Kidney (tissue), 14 donors: ENCODE results near the gene SURF2. TPM values are rescaled to one million over a fixed set of nuclear protein-coding genes. Genes with fewer than 3 reads are reported as not detected.
A peak's percentile ranks its signal among the peaks of the same experiment; 100 is the strongest.
"Not testable (repeated sequence)": the region's sequence is repeated elsewhere in the genome, so short reads cannot be mapped to it uniquely, and the experiment has no call there.

Source experiments
- DNase-seq, 5 donors: peaks; one replicate each; pipeline ENCODE4 v3.0.0-alpha.2; 2013 to 2020
- FAIRE-seq: peaks from 2 replicates; lab custom pipeline; 2012; peaks lifted over from hg19 to GRCh38; lab: Jason Lieb, UNC
- H3K27ac ChIP-seq, 2 donors: one replicate each; pipeline ENCODE4 v1.7.0; 2013; ENCODE audit warnings: low read depth in 2 of 2, low read length in 2 of 2, inconsistent platforms in 1 of 2
- H3K27me3 ChIP-seq: one replicate; pipeline ENCODE4 v1.7.1; 2013; ENCODE audit warnings: low read length, inconsistent platforms; ENCODE audit not compliant: control insufficient read depth, insufficient read depth
- H3K36me3 ChIP-seq, 3 donors: one replicate each; pipeline versions ENCODE4 v1.7.0 to v1.7.1; 2013; ENCODE audit warnings: low read length in 3 of 3, control low read depth in 1 of 3, inconsistent platforms in 1 of 3; ENCODE audit not compliant: insufficient read depth in 3 of 3, control insufficient read depth in 2 of 3
- H3K4me1 ChIP-seq, 3 donors: one replicate each; pipeline versions ENCODE4 v1.7.0 to v1.7.1; 2013; ENCODE audit warnings: low read length in 3 of 3, inconsistent platforms in 1 of 3, low read depth in 1 of 3; ENCODE audit not compliant: control insufficient read depth in 2 of 3, insufficient read depth in 2 of 3
- H3K4me3 ChIP-seq, 3 donors: one replicate each; pipeline versions ENCODE4 v1.7.0 to v1.8.1; 2013; ENCODE audit warnings: low read length in 3 of 3, control low read depth in 1 of 3, inconsistent platforms in 1 of 3
- H3K9ac ChIP-seq, 3 donors: one replicate each; pipeline versions ENCODE4 v1.7.0 to v1.7.1; 2013; ENCODE audit warnings: low read length in 3 of 3, control low read depth in 1 of 3, inconsistent platforms in 1 of 3
- H3K9me3 ChIP-seq, 3 donors: one replicate each; pipeline versions ENCODE4 v1.7.0 to v1.7.1; 2013; ENCODE audit warnings: low read length in 3 of 3, control low read depth in 1 of 3, inconsistent platforms in 1 of 3; ENCODE audit not compliant: control insufficient read depth in 2 of 3, insufficient read depth in 1 of 3
- CTCF ChIP-seq: IDR thresholded peaks from 3 replicates; pipeline ENCODE4 v1.5.1; 2012; ENCODE audit warnings: mild to moderate bottlenecking, moderate library complexity, borderline replicate concordance; ENCODE audit not compliant: insufficient read depth; ENCODE audit errors: extremely low read depth
- intact Hi-C: fragments of 100-400 bp; cut with DNase I; formaldehyde crosslinking; loops from one replicate; pipeline ENCODE4 v1.11.1; 2022
- polyA plus RNA-seq: library from polyadenylated mRNA; stranded (reverse); fragments of 350-450 nt; fragmentation: Illumina TruSeq; extraction: RNeasy Lipid Tissue Mini Kit (QIAGEN cat#74804); gene quantifications from one replicate; pipeline ENCODE4 v1.2.3, GENCODE V29; 2014; ENCODE audit warnings: low read depth, low replicate concordance; ENCODE audit not compliant: insufficient read depth
- total RNA-seq: library from RNA; stranded (reverse); fragmentation: NEBNext Ultra II Directional; extraction: Animal tissue kit (Norgen Biotek cat#: 25700); gene quantifications from one replicate; pipeline ENCODE4 v1.2.1, GENCODE V29; 2021
- donor health status: control.
- donor health status: control.
- donor health status: control.
- donor health status: control.
- donor health status: control.
- donor health status: DM: yes; HTN: yes; CAD: no.
- donor health status: Normal renal cell carcinoma (clear cell type).

The SURF2 gene
- total and polyA plus RNA-seq, 2 donors from 2014 or later = 23.5 to 61.2 TPM

- intact Hi-C loops = loop anchor here (10.0 kb wide), 1 partner anchor 149 kb away; no protein-coding TSS in a partner anchor
- no peaks in the 10 kb centered on the region for H3K27me3 ChIP-seq
- H3K36me3 ChIP-seq = peaks cover 0 to 27% (median 20%) of the 10 kb centered on the region in 3 donors
- H3K27ac ChIP-seq = no peak overlapping the region
- H3K4me3 ChIP-seq = no peak overlapping the region
- TF ChIP-seq CTCF = no peak
- H3K9ac ChIP-seq = no peak overlapping the region
- no peaks in the 10 kb centered on the region for H3K9me3 ChIP-seq
- DNase-seq (peak in 1 of 5 donors; percentile 63), FAIRE-seq (no peak)
- H3K4me1 ChIP-seq = peaks cover 0 to 19% (median under 1%) of the 10 kb centered on the region in 3 donors
Measured at GRCh38 chr9:133333566-133333965, 22.8 kb upstream of the SURF2 start.

- peaks cover 0 to 27% (median 20%) of the 10 kb centered on the region in 3 donors for H3K36me3 ChIP-seq
- DNase-seq (peak in 2 of 5 donors; percentile 21 to 28), FAIRE-seq (no peak)
- H3K27me3 ChIP-seq = no peaks in the 10 kb centered on the region
- intact Hi-C loops = loop anchor here (10.0 kb wide), 1 partner anchor 149 kb away; no protein-coding TSS in a partner anchor
- H3K27ac ChIP-seq = no peak overlapping the region
- peak overlapping the region in 2 of 3 donors; percentile 3 to 88 for H3K4me3 ChIP-seq
- no peaks in the 10 kb centered on the region for H3K9me3 ChIP-seq
- peak overlapping the region in 1 of 3 donors; percentile 19 for H3K9ac ChIP-seq
- TF ChIP-seq CTCF = no peak
- H3K4me1 ChIP-seq = peaks cover 0 to 22% (median 0%) of the 10 kb centered on the region in 3 donors
Measured at GRCh38 chr9:133334161-133334560, 22.2 kb upstream of the SURF2 start.

GRCh38 chr9:133334888-133335287, 21.5 kb upstream of the SURF2 start:
- H3K9ac ChIP-seq = peak overlapping the region in 1 of 3 donors; percentile 71
- H3K27me3 ChIP-seq, H3K9me3 ChIP-seq, H3K27ac ChIP-seq, FAIRE-seq: not testable (repeated sequence)
- peaks cover 0 to 27% (median 22%) of the 10 kb centered on the region in 3 donors for H3K36me3 ChIP-seq
- peak overlapping the region in 2 of 3 donors; percentile 59 to 88 for H3K4me3 ChIP-seq
- intact Hi-C loops = loop anchor here (10.0 kb wide), 1 partner anchor 150 kb away; no protein-coding TSS in a partner anchor
- H3K4me1 ChIP-seq = peaks cover 0 to 22% (median 0%) of the 10 kb centered on the region in 3 donors
- DNase-seq = peak in 1 of 5 donors; percentile 35

GRCh38 chr9:133335924-133336811, 20.2 kb upstream of the SURF2 start, which contains the start of gene SURF6:
TSS of gene SURF6 (minus strand) at chr9:133336188. CDS start at chr9:133336132, 56 bp downstream.
- Histone ChIP-seq H3K9me3 (no peaks in the 10 kb centered on the region), H3K36me3 (peaks cover 0 to 21% (median 20%) of the 10 kb centered on the region in 3 donors), H3K4me3 (peak within 1 kb of the TSS; percentile 70 to 88 (median 78)), H3K4me1 (peaks cover 0 to 22% (median 0%) of the 10 kb centered on the region in 3 donors), H3K27me3 (no peaks in the 10 kb centered on the region), H3K27ac (peak within 1 kb of the TSS; percentile 47 to 67), H3K9ac (peak within 1 kb of the TSS; percentile 72 to 85 (median 73))
- TF ChIP-seq CTCF = peak; percentile 21
- FAIRE-seq (no peak), DNase-seq (peak; percentile 91 to 97 (median 94))
- intact Hi-C loops = loop anchor here (10.0 kb wide), 1 partner anchor 151 kb away; no protein-coding TSS in a partner anchor
